ENCODE data around the gene GDPD2.
"Not testable (repeated sequence)": the region's sequence is repeated elsewhere in the genome, so short reads cannot be mapped to it uniquely, and the experiment has no call there.

The GDPD2 gene

DNA sequence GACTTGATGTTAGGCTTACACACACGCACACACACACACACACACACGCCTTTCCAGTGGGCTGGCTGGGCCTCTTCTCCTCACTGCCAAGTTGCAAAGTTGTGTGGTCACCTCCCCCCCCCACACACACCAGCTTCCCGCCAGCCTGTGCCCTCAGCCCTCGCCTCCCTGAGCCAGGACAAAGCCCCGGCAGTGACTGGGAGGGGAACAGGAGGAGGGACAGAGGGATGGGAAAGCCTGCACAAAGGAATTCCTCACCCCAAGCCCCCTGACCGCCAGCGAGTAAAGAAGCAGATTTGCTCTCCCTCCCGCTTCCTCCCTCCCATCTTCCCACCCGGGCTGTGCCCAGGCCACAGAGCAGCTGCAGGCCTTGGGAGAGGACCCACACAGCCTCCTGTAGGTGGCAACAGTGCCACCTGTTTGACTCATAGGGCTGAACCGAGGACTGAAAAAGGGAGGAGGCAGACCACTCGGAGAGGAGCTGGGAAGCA is at the start of gene GDPD2:
Gene GDPD2 (plus strand): TSS at position 464 of the 491 bp plus-strand sequence. CDS start 1,671 bp downstream, outside the sequence.
- Histone ChIP-seq H3K4me3 (no peak within 1 kb of the TSS), H3K27ac (no peak within 1 kb of the TSS), H3K9me3 (ENCODE audit: low read depth, low read length) (no peaks in the 10 kb centered on the region), H3K9ac (ENCODE audit: insufficient read length) (no peak within 1 kb of the TSS), H3K36me3 (ENCODE audit: insufficient read depth, low read length) (peaks cover 3% of the 10 kb centered on the region; the same call in 1 of the 2 replicates)
- DNase-seq (ENCODE audit: low read depth, low spot score), result no peak
- TF ChIP-seq EZH2 (IDR thresholded peaks at IDR 0.05) (no peak), POLR2AphosphoS5 (IDR thresholded peaks at IDR 0.05; ENCODE audit: borderline replicate concordance, low read depth, low read length) (no peak), FOXP2 (optimal IDR thresholded peaks at IDR 0.05; ENCODE audit: control extremely low read depth, extremely low read length, insufficient read depth) (no peak)

DNA sequence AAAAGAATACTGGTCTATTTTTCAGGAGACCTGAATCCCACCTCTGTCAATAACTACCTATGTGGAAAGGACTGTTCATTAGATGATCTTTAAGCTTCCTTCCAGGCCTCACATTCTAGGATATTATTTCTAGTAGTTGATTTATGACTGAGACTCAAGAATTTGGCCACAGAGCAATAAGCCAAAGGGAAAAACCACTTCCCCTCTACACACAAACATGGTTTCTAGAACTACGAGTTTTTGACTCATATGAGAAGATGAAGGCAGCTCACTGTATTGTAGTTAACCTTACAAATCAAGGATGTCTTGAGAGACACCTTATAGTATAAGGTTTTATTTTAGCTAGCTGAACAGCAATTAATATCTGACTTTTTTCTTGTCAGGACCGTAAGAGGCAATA is 36.9 kb upstream of the GDPD2 start:
- Histone ChIP-seq H3K27ac (no peak overlapping the region), H3K36me3 (ENCODE audit: insufficient read depth, low read length) (peaks cover 26% of the 10 kb centered on the region), H3K9me3 (ENCODE audit: low read depth, low read length) (no peaks in the 10 kb centered on the region), H3K4me3 (no peak overlapping the region), H3K9ac (ENCODE audit: insufficient read length) (no peak overlapping the region)
- DNase-seq (ENCODE audit: low read depth, low spot score), result no peak
- no peak for TF ChIP-seq FOXP2 (optimal IDR thresholded peaks at IDR 0.05; ENCODE audit: control extremely low read depth, extremely low read length, insufficient read depth)
- TF ChIP-seq EZH2 (IDR thresholded peaks at IDR 0.05), result no peak
- TF ChIP-seq POLR2AphosphoS5 (IDR thresholded peaks at IDR 0.05; ENCODE audit: borderline replicate concordance, low read depth, low read length), result no peak

DNA sequence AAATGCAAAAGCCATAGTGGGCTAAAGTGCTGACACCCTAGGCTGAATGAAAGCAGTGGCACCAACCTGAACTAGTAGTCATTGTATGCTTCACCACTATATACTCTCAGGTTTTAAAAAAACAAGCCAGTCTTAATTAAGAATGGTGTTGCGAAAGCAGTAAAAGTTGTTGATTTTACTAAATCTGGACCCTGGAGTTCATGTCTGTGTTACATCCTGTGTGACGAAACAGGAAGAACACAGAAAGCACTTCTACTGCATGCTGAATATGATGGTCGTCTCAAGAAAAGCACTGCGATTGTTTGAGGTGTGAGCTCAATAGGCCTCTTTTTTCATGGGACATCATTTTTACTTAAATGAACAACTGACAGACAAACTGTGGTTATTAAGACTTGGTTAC is 24.2 kb upstream of the GDPD2 start:
- H3K27ac ChIP-seq, result no peak overlapping the region
- peaks cover 30% of the 10 kb centered on the region; the same call in 1 of the 2 replicates for H3K36me3 ChIP-seq (ENCODE audit: insufficient read depth, low read length)
- no peak for DNase-seq (ENCODE audit: low read depth, low spot score)
- H3K9me3 ChIP-seq (ENCODE audit: low read depth, low read length), result no peaks in the 10 kb centered on the region
- no peak overlapping the region for H3K4me3 ChIP-seq
- no peak overlapping the region for H3K9ac ChIP-seq (ENCODE audit: insufficient read length)
- TF ChIP-seq FOXP2 (optimal IDR thresholded peaks at IDR 0.05; ENCODE audit: control extremely low read depth, extremely low read length, insufficient read depth) (no peak), EZH2 (IDR thresholded peaks at IDR 0.05) (no peak), POLR2AphosphoS5 (IDR thresholded peaks at IDR 0.05; ENCODE audit: borderline replicate concordance, low read depth, low read length) (no peak)

- H3K9ac ChIP-seq (ENCODE audit: insufficient read length); H3K9me3 ChIP-seq (ENCODE audit: low read depth, low read length); H3K4me3 ChIP-seq; DNase-seq (ENCODE audit: low read depth, low spot score); H3K27ac ChIP-seq: not testable (repeated sequence)
- H3K36me3 ChIP-seq (ENCODE audit: insufficient read depth, low read length), result peaks cover 37% of the 10 kb centered on the region; the same call in 1 of the 2 replicates
Observed at GRCh38 chrX:70400181-70400580, 22.9 kb upstream of the GDPD2 start.

- no peak overlapping the region for H3K9ac ChIP-seq (ENCODE audit: insufficient read length)
- H3K36me3 ChIP-seq (ENCODE audit: insufficient read depth, low read length), result peaks cover 34% of the 10 kb centered on the region
- no peak for DNase-seq (ENCODE audit: low read depth, low spot score)
- H3K9me3 ChIP-seq (ENCODE audit: low read depth, low read length), result no peaks in the 10 kb centered on the region
- H3K27ac ChIP-seq, result no peak overlapping the region
- no peak overlapping the region for H3K4me3 ChIP-seq
- TF ChIP-seq EZH2 (IDR thresholded peaks at IDR 0.05), result no peak
- no peak for TF ChIP-seq POLR2AphosphoS5 (IDR thresholded peaks at IDR 0.05; ENCODE audit: borderline replicate concordance, low read depth, low read length)
- no peak for TF ChIP-seq FOXP2 (optimal IDR thresholded peaks at IDR 0.05; ENCODE audit: control extremely low read depth, extremely low read length, insufficient read depth)
Observed at GRCh38 chrX:70402721-70403120, 20.4 kb upstream of the GDPD2 start.

DNA sequence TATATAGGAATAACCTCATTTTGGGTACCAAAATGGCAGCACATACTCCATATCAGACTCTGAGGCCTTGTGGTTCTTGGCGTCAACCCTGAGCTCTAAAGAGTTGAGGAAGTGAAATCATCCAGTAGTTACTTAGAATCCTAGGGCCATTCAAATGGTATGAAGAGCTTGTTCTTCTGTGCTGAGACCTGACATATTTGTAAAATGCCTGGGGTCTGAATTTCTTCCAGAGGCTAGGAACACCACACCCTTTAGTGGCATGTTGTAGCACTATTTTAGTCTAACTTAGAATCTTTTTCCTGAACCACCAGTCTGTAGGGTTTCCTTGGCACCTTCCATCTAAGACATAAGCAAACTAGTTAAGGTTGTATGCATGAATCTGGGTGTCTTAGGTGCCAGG is 18.1 kb upstream of the GDPD2 start:
- TF ChIP-seq EZH2 (IDR thresholded peaks at IDR 0.05) (no peak), POLR2AphosphoS5 (IDR thresholded peaks at IDR 0.05; ENCODE audit: borderline replicate concordance, low read depth, low read length) (no peak), FOXP2 (optimal IDR thresholded peaks at IDR 0.05; ENCODE audit: control extremely low read depth, extremely low read length, insufficient read depth) (no peak)
- Histone ChIP-seq H3K9me3 (ENCODE audit: low read depth, low read length) (no peaks in the 10 kb centered on the region), H3K36me3 (ENCODE audit: insufficient read depth, low read length) (peaks cover 39% of the 10 kb centered on the region), H3K4me3 (no peak overlapping the region), H3K9ac (ENCODE audit: insufficient read length) (no peak overlapping the region), H3K27ac (no peak overlapping the region)
- no peak for DNase-seq (ENCODE audit: low read depth, low spot score)

DNA sequence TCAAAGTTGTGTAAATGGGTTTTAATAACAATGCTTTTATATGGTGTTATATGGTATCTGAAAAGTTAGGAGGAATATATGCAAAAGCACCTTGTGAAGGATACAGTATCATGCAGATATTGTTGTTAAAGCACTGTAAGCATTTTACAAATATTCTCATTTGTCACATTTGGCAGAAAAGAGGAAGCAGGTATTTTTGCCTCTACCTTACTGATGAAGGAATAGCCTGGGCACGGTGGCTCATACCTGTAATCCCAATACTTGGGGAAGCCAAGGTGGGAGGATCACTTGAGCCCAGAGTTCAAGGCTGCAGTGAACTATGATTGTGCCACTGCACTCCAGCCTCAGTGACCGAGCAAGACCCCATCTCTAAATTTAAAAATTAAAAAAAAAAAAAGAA is 12.2 kb upstream of the GDPD2 start:
- Histone ChIP-seq H3K36me3 (ENCODE audit: insufficient read depth, low read length) (peaks cover 9% of the 10 kb centered on the region), H3K9ac (ENCODE audit: insufficient read length) (no peak overlapping the region), H3K9me3 (ENCODE audit: low read depth, low read length) (no peaks in the 10 kb centered on the region), H3K27ac (no peak overlapping the region), H3K4me3 (no peak overlapping the region)
- TF ChIP-seq POLR2AphosphoS5 (IDR thresholded peaks at IDR 0.05; ENCODE audit: borderline replicate concordance, low read depth, low read length), result no peak
- no peak for TF ChIP-seq EZH2 (IDR thresholded peaks at IDR 0.05)
- no peak for TF ChIP-seq FOXP2 (optimal IDR thresholded peaks at IDR 0.05; ENCODE audit: control extremely low read depth, extremely low read length, insufficient read depth)
- DNase-seq (ENCODE audit: low read depth, low spot score), result no peak

GRCh38 chrX:70411475-70411874 is 11.6 kb upstream of the GDPD2 start:
- TF ChIP-seq FOXP2 (optimal IDR thresholded peaks at IDR 0.05; ENCODE audit: control extremely low read depth, extremely low read length, insufficient read depth) (no peak), POLR2AphosphoS5 (IDR thresholded peaks at IDR 0.05; ENCODE audit: borderline replicate concordance, low read depth, low read length) (no peak), EZH2 (IDR thresholded peaks at IDR 0.05) (no peak)
- DNase-seq (ENCODE audit: low read depth, low spot score), result no peak
- Histone ChIP-seq H3K36me3 (ENCODE audit: insufficient read depth, low read length) (peaks cover 6% of the 10 kb centered on the region), H3K4me3 (no peak overlapping the region), H3K9me3 (ENCODE audit: low read depth, low read length) (no peaks in the 10 kb centered on the region), H3K9ac (ENCODE audit: insufficient read length) (no peak overlapping the region), H3K27ac (no peak overlapping the region)

DNA sequence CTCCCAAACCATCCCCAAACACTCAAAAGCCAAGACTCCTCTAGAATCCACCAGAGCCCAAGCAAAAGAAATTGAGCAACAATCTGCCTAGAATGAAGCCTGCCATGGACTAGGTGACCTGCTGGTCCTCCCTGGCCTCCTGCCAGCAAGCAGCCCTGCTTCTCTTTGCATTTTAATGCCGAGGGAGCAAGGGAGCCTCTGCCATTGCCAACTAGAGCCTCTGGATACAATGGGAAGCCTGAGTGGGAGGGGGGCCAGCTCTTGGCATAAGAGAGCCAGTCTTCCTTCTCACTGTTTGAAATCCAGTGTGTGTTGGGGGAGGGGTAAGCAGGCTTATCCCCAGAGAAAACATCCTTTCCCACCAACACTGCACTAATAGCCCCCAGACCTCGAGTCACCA is 1.5 kb upstream of the GDPD2 start:
- no peak overlapping the region for H3K9ac ChIP-seq (ENCODE audit: insufficient read length)
- DNase-seq (ENCODE audit: low read depth, low spot score), result no peak
- H3K9me3 ChIP-seq (ENCODE audit: low read depth, low read length), result no peaks in the 10 kb centered on the region
- TF ChIP-seq EZH2 (IDR thresholded peaks at IDR 0.05) (no peak), POLR2AphosphoS5 (IDR thresholded peaks at IDR 0.05; ENCODE audit: borderline replicate concordance, low read depth, low read length) (no peak), FOXP2 (optimal IDR thresholded peaks at IDR 0.05; ENCODE audit: control extremely low read depth, extremely low read length, insufficient read depth) (no peak)
- H3K4me3 ChIP-seq, result no peak overlapping the region
- H3K36me3 ChIP-seq (ENCODE audit: insufficient read depth, low read length), result peaks cover 4% of the 10 kb centered on the region; the same call in 1 of the 2 replicates
- no peak overlapping the region for H3K27ac ChIP-seq

Data from SK-N-MC (cell line).